Lung (tissue), 12 donors: ENCODE data around the gene IQGAP3. TPM values are rescaled to one million over a fixed set of nuclear protein-coding genes. Genes with fewer than 3 reads are reported as not detected.
A peak's percentile ranks its signal among the peaks of the same experiment; 100 is the strongest.
"Not testable (repeated sequence)": the region's sequence is repeated elsewhere in the genome, so short reads cannot be mapped to it uniquely, and the experiment has no call there.

Experiments
- ATAC-seq: fragments of 200-7000 bp; cut with Tn5 transposase; one replicate; pipeline ENCODE4 v1.9.1; 2020; ENCODE audit warnings: moderate number of reproducible peaks; ENCODE audit not compliant: insufficient read depth, low FRiP score
- DNase-seq, 3 donors: peaks; one replicate each; pipeline ENCODE4 v3.0.0-alpha.2; 2013 to 2017
- H3K27ac ChIP-seq, 2 donors: one replicate each; pipeline ENCODE4 v1.5.1; 2013; ENCODE audit warnings: mild to moderate bottlenecking in 2 of 2, moderate library complexity in 2 of 2, control low read depth in 1 of 2, inconsistent platforms in 1 of 2, low read depth in 1 of 2, low read length in 1 of 2
- H3K27me3 ChIP-seq, 3 donors: one replicate each; pipeline ENCODE4 v1.5.1; 2013; ENCODE audit warnings: low read length in 2 of 3; ENCODE audit not compliant: control insufficient read depth in 3 of 3, insufficient read depth in 3 of 3
- H3K36me3 ChIP-seq, 4 donors: one replicate each; pipeline ENCODE4 v1.5.1; 2013; ENCODE audit warnings: low read length in 4 of 4, mild to moderate bottlenecking in 1 of 4, moderate library complexity in 1 of 4; ENCODE audit not compliant: control insufficient read depth in 4 of 4, insufficient read depth in 4 of 4
- H3K4me1 ChIP-seq, 5 donors: one replicate each; pipeline ENCODE4 v1.5.1; 2013; ENCODE audit warnings: low read length in 5 of 5, mild to moderate bottlenecking in 2 of 5, moderate library complexity in 1 of 5; ENCODE audit not compliant: control insufficient read depth in 5 of 5, insufficient read depth in 5 of 5
- H3K4me3 ChIP-seq: one replicate; pipeline ENCODE4 v1.5.1; 2013; ENCODE audit warnings: mild to moderate bottlenecking, control low read depth, moderate library complexity
- H3K9ac ChIP-seq, 2 donors: one replicate each; pipeline ENCODE4 v1.5.1; 2013; ENCODE audit warnings: low read length in 2 of 2, control low read depth in 1 of 2; ENCODE audit not compliant: insufficient read depth in 1 of 2
- H3K9me3 ChIP-seq, 4 donors: one replicate each; pipeline ENCODE4 v1.5.1; 2013; ENCODE audit warnings: low read length in 3 of 4, mild to moderate bottlenecking in 1 of 4, moderate library complexity in 1 of 4; ENCODE audit not compliant: control insufficient read depth in 4 of 4, insufficient read depth in 3 of 4
- WGBS, 2 donors: extraction: QIAGEN DNeasy Blood & Tissue Kit; methylation state at CpG; one replicate each; pipeline ENCODE4 v1.1.7; 2013; 5-methylcytosine and 5-hydroxymethylcytosine counted together
- polyA plus RNA-seq, 2 donors: library from polyadenylated mRNA; stranded (reverse); fragments of 200-250 nt; gene quantifications; one replicate each; pipeline ENCODE4 v1.2.1, GENCODE V29; 2013
- total RNA-seq, 2 donors: library from RNA; depleted of rRNA in 1 of 2; stranded (reverse); fragments of >200 nt in 1 of 2; gene quantifications; one replicate each; pipeline ENCODE4 v1.2.1, GENCODE V29; 2014 to 2021
- TF ChIP-seq, protein P1 (sequence below): IDR thresholded peaks from 2 replicates; pipeline ENCODE4 v1.5.1; 2012; ENCODE audit warnings: mild to moderate bottlenecking; ENCODE audit errors: control extremely low read depth, extremely low read depth
- donor health status: control.
- donor health status: control.
- donor health status: Bipolar disorder and iron deficiency.
- donor health status: healthy.
- donor health status: DM: yes; HTN: yes; CAD: no.

Gene IQGAP3
- total and polyA plus RNA-seq, 4 donors = 0.42 to 3.4 (median 1.2) TPM

DNA sequence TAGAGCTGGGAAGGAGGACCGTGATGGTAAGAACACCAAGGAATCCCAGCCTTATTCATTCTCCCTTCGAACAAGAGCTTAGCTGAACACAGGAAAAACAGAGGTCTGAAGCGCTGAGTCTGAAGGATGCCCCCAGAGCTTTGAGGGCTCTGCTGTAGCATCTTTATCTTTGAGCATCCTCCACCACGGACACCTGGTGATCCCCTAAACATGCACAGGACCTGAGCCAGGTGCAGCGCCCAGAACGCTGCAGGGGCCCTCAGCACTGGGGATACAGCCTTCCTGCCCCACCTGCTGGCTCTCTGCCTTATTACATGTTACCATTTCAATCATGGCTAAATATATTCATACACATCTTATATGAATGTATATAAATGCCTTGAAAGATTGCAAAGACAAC lies 36.6 kb upstream of the IQGAP3 start:
- H3K4me1 ChIP-seq = no peaks in the 10 kb centered on the region
- H3K9ac ChIP-seq = no peak overlapping the region
- peaks cover 0 to 2% (median 0%) of the 10 kb centered on the region in 3 donors for H3K27me3 ChIP-seq
- no peaks in the 10 kb centered on the region for H3K36me3 ChIP-seq
- DNase-seq (peak in 1 of 3 donors; percentile 21), ATAC-seq (no peak)
- H3K9me3 ChIP-seq = no peaks in the 10 kb centered on the region
- no peak overlapping the region for H3K4me3 ChIP-seq
- WGBS, 2 donors = 48% methylated on average over 6 of the region's 6 CpGs
- no peak overlapping the region for H3K27ac ChIP-seq
- TF ChIP-seq, protein P1, sequence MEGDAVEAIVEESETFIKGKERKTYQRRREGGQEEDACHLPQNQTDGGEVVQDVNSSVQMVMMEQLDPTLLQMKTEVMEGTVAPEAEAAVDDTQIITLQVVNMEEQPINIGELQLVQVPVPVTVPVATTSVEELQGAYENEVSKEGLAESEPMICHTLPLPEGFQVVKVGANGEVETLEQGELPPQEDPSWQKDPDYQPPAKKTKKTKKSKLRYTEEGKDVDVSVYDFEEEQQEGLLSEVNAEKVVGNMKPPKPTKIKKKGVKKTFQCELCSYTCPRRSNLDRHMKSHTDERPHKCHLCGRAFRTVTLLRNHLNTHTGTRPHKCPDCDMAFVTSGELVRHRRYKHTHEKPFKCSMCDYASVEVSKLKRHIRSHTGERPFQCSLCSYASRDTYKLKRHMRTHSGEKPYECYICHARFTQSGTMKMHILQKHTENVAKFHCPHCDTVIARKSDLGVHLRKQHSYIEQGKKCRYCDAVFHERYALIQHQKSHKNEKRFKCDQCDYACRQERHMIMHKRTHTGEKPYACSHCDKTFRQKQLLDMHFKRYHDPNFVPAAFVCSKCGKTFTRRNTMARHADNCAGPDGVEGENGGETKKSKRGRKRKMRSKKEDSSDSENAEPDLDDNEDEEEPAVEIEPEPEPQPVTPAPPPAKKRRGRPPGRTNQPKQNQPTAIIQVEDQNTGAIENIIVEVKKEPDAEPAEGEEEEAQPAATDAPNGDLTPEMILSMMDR = peak; percentile 8

DNA sequence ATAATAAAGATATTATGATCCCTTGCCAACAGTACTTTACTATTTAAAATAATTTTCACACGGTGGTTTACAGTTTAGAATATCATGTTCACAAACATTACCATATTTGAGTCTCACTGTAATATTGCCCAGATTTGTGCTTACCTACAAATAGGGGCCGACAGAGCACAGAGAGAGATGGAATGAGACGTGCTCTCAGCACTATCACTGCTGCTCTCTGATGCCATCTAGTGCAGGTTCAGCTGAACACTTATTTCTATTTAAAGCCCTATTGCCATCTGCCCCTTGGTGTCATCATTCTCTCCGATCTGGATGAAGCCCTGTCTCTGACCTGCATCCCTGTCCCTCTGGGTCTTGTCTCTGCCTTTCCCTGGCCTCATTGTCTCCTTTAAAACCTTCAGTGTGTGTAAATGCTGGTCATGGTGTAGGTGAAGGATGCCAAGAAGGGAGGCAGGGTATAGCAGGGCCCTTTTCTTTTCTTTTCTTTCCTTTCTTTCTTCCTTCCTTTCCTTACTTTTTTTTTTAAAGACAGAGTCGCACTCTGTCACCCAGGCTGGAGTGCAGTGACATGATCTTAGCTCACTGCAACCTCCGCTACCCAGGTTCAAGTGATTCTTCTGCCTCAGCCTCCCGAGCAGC lies 35.8 kb upstream of the IQGAP3 start:
- no peak overlapping the region for H3K27ac ChIP-seq
- ATAC-seq (peak; percentile 72), DNase-seq (peak; percentile 60 to 74 (median 66))
- 30 to 36% methylated on average over 7 of the region's 7 CpGs for WGBS, 2 donors
- no peaks in the 10 kb centered on the region for H3K9me3 ChIP-seq
- no peaks in the 10 kb centered on the region for H3K4me1 ChIP-seq
- no peaks in the 10 kb centered on the region for H3K36me3 ChIP-seq
- no peak overlapping the region for H3K4me3 ChIP-seq
- H3K27me3 ChIP-seq = peaks cover 0 to 2% (median 0%) of the 10 kb centered on the region in 3 donors
- TF ChIP-seq, protein P1 = peak; percentile 86
- H3K9ac ChIP-seq = no peak overlapping the region

DNA sequence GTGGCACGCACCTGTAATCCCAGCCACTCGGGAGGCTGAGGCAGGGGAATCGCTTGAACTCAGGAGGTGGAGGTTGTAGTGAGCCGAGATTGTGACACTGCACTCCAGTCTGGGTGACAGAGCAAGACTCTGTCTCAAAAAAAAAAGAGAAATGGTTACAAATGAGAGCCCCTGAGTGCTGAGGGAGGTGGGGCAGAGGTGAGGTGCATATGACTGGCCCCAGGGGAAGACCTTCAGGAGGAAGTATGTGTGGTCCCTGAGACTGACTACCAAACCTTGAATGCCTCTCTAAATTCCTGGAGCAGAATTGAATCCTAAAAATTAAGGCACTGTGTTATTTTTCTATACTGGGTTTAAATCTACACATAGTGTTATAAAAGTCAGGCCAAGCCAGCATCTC lies 35.0 kb upstream of the IQGAP3 start:
- not testable (repeated sequence) for H3K27ac ChIP-seq, H3K9me3 ChIP-seq, H3K27me3 ChIP-seq, H3K36me3 ChIP-seq, H3K4me1 ChIP-seq, H3K4me3 ChIP-seq, H3K9ac ChIP-seq, ATAC-seq, DNase-seq
- 81 to 93% methylated on average over 4 of the region's 4 CpGs for WGBS, 2 donors

DNA sequence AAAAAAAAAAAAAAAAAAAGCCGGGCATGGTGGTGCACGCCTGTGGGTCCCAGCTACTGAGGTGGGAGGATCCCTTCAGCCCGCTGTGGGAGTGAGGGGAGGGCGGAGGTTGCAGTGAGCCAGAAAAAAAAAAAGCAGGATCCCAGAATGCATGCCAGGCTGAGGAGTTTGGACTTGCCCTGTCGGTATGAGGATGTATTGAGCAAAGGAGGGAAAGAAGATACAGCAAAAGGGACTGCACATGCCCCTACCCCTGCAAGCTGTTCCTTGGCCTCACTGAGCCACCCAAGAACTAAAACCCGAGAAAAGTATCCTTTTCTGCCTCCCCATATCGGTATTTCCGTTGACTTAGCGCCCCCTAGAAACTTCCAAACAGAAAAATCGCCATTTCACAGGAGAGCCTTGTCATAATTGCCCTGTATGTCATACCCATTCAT lies 30.2 kb upstream of the IQGAP3 start:
- H3K27me3 ChIP-seq = no peaks in the 10 kb centered on the region
- TF ChIP-seq, protein P1 = no peak
- no peak overlapping the region for H3K4me3 ChIP-seq
- peaks cover 3 to 10% (median 5%) of the 10 kb centered on the region in 4 donors for H3K36me3 ChIP-seq
- no peak overlapping the region for H3K27ac ChIP-seq
- DNase-seq (no peak), ATAC-seq (no peak)
- H3K4me1 ChIP-seq = peaks cover 3 to 10% (median 6%) of the 10 kb centered on the region in 5 donors
- 36 to 47% methylated on average over 9 to 10 of the region's 10 CpGs for WGBS, 2 donors
- H3K9me3 ChIP-seq = no peaks in the 10 kb centered on the region
- H3K9ac ChIP-seq = no peak overlapping the region
